ENCODE results near the gene DNAH7.

Gene DNAH7

DNA sequence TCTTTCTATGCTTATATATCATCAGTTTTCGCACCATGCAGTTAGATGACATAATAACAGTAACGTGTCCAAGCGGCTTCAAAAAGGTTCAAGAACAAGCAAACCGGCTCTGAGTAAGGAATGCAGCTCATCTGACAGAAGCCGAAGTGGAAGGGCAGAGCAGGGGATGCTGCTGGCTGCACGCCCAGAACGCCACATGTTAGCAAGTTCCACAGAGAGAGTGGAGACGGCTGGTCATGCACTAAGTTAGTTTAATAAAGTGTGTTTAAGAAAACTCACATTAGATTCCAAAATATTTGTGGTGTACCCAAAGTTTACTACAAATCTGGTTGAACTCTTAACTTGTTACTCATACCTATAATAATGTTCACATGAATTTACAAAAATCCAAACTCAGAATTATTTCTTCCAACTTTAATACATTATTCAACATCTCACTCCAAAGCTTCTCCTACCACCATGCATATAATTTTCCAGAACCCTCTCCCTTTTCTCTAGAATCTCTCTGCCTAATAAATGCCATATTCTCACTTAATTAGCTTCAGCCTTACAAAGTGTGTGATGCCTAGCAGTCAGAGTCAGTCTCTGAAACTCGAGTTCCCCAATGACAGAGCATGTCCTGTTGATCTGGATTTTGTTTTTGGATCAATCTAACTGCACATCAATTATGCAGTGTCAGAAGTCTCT lies 170.0 kb downstream of the DNAH7 start:
- no peak overlapping the region for H3K4me3 ChIP-seq (IDR thresholded peaks at IDR 0.05; ENCODE audit: insufficient read depth, low read depth, low read length)
- no peaks in the 10 kb centered on the region for H3K27me3 ChIP-seq (ENCODE audit: insufficient read depth, low read depth)
- H3K36me3 ChIP-seq (ENCODE audit: insufficient read depth) = no peaks in the 10 kb centered on the region
- no peaks in the 10 kb centered on the region for H4K20me1 ChIP-seq (ENCODE audit: insufficient read depth)
- H3K4me1 ChIP-seq (ENCODE audit: low read depth, poor library complexity, severe bottlenecking) = no peaks in the 10 kb centered on the region
- TF ChIP-seq, protein P1, sequence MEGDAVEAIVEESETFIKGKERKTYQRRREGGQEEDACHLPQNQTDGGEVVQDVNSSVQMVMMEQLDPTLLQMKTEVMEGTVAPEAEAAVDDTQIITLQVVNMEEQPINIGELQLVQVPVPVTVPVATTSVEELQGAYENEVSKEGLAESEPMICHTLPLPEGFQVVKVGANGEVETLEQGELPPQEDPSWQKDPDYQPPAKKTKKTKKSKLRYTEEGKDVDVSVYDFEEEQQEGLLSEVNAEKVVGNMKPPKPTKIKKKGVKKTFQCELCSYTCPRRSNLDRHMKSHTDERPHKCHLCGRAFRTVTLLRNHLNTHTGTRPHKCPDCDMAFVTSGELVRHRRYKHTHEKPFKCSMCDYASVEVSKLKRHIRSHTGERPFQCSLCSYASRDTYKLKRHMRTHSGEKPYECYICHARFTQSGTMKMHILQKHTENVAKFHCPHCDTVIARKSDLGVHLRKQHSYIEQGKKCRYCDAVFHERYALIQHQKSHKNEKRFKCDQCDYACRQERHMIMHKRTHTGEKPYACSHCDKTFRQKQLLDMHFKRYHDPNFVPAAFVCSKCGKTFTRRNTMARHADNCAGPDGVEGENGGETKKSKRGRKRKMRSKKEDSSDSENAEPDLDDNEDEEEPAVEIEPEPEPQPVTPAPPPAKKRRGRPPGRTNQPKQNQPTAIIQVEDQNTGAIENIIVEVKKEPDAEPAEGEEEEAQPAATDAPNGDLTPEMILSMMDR (conservative IDR thresholded peaks at IDR 0.05; ENCODE audit: low read depth, low read length) = no peak
- H3K27ac ChIP-seq = no peak overlapping the region
- no peak overlapping the region for H2AFZ ChIP-seq (ENCODE audit: low read depth)
- no peak overlapping the region for H3K9ac ChIP-seq
- H3K79me2 ChIP-seq (ENCODE audit: insufficient read depth, low read depth) = no peaks in the 10 kb centered on the region
- no peak overlapping the region for H3K4me2 ChIP-seq

DNA sequence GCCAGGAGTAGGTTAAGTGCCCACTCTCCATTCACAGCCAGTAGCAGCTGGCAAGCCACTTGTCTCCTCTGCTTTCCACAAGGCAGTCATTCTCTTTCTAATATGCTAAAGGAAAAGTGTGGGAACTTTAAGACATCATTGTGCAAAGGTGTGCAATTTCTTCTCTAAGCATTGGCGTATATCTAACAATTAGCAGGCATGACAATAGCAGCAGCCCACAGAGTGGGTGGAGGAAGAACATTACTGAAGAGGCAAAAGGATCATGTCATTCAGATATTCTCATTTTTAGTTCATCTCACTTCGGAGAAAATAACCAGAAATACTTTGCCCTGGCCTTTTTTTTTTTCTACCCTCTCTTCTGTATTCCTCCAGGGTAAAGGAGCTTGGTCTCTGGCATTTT lies 177.6 kb downstream of the DNAH7 start:
- no peaks in the 10 kb centered on the region for H3K36me3 ChIP-seq (ENCODE audit: insufficient read depth)
- no peaks in the 10 kb centered on the region for H4K20me1 ChIP-seq (ENCODE audit: insufficient read depth)
- H3K79me2 ChIP-seq (ENCODE audit: insufficient read depth, low read depth) = no peaks in the 10 kb centered on the region
- no peak overlapping the region for H3K4me2 ChIP-seq
- H3K27ac ChIP-seq = no peak overlapping the region
- H3K27me3 ChIP-seq (ENCODE audit: insufficient read depth, low read depth) = no peaks in the 10 kb centered on the region
- H2AFZ ChIP-seq (ENCODE audit: low read depth) = no peak overlapping the region
- TF ChIP-seq, protein P1 (conservative IDR thresholded peaks at IDR 0.05; ENCODE audit: low read depth, low read length) = no peak
- no peak overlapping the region for H3K9ac ChIP-seq
- no peaks in the 10 kb centered on the region for H3K4me1 ChIP-seq (ENCODE audit: low read depth, poor library complexity, severe bottlenecking)
- H3K4me3 ChIP-seq (IDR thresholded peaks at IDR 0.05; ENCODE audit: insufficient read depth, low read depth, low read length) = no peak overlapping the region

DNA sequence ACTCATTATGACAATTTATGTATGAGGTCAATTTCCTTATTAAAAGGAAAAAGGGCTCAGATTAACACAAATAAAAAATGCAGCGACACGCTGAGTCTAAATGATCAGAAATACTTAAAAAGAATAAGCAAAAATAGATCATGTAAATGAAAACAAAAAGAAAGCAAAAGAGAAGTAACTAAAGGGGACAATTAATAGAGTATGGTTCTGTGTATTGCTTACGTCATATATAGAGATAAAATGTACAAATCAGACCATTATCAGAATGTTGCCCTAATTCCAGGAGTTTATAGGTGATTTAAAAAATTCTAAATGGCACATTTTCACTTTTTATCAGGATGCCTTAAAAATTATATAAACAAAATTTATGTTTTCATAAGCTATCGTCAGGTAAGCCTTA lies 189.5 kb downstream of the DNAH7 start:
- Histone ChIP-seq H2AFZ (ENCODE audit: low read depth) (no peak overlapping the region), H3K4me2 (no peak overlapping the region), H3K4me3 (IDR thresholded peaks at IDR 0.05; ENCODE audit: insufficient read depth, low read depth, low read length) (no peak overlapping the region), H4K20me1 (ENCODE audit: insufficient read depth) (no peaks in the 10 kb centered on the region), H3K27ac (no peak overlapping the region), H3K36me3 (ENCODE audit: insufficient read depth) (no peaks in the 10 kb centered on the region), H3K27me3 (ENCODE audit: insufficient read depth, low read depth) (no peaks in the 10 kb centered on the region), H3K79me2 (ENCODE audit: insufficient read depth, low read depth) (no peaks in the 10 kb centered on the region), H3K9ac (no peak overlapping the region), H3K4me1 (ENCODE audit: low read depth, poor library complexity, severe bottlenecking) (no peaks in the 10 kb centered on the region)
- TF ChIP-seq, protein P1 (conservative IDR thresholded peaks at IDR 0.05; ENCODE audit: low read depth, low read length) = no peak

DNA sequence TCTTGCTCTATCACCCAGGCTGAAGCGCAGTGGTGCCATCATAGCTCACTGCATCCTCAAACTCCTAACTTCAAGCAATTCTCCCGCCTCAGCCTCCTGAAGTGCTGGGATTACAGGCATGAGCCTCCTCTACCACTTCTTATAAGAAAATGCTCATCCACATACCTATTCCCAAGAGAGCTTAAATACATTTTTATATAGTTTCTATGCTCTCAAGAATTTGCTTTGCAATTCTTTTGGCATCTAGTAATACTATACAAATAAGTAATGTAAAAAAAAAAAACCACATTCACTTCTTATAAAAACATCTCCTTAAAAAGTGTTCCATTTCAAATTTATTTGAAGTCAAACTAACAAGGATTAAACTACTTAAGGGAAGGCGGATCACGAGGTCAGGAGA lies 197.3 kb downstream of the DNAH7 start:
- Histone ChIP-seq H4K20me1 (ENCODE audit: insufficient read depth) (no peaks in the 10 kb centered on the region), H3K79me2 (ENCODE audit: insufficient read depth, low read depth) (no peaks in the 10 kb centered on the region), H3K27ac (no peak overlapping the region), H2AFZ (ENCODE audit: low read depth) (no peak overlapping the region), H3K36me3 (ENCODE audit: insufficient read depth) (no peaks in the 10 kb centered on the region), H3K9ac (no peak overlapping the region), H3K4me1 (ENCODE audit: low read depth, poor library complexity, severe bottlenecking) (no peaks in the 10 kb centered on the region), H3K4me3 (IDR thresholded peaks at IDR 0.05; ENCODE audit: insufficient read depth, low read depth, low read length) (no peak overlapping the region), H3K27me3 (ENCODE audit: insufficient read depth, low read depth) (no peaks in the 10 kb centered on the region), H3K4me2 (no peak overlapping the region)
- TF ChIP-seq, protein P1 (conservative IDR thresholded peaks at IDR 0.05; ENCODE audit: low read depth, low read length) = no peak
